K562 (cell line): ENCODE results near the gene FKBP2. TPM values are rescaled to one million over a fixed set of nuclear protein-coding genes. Genes with fewer than 3 reads are reported as not detected.

Experiments used
- ARID2 ChIP-seq: fragments of 450-650 bp; IDR thresholded peaks from 2 replicates; pipeline ENCODE4 v1.6.1; 2017; ENCODE audit warnings: antibody characterized with exemption, mild to moderate bottlenecking
- ASH1L ChIP-seq: fragments of 450-650 bp; IDR thresholded peaks from 2 replicates; pipeline ENCODE4 v1.6.1; 2018; ENCODE audit warnings: borderline replicate concordance, mild to moderate bottlenecking, low read depth; ENCODE audit not compliant: partially characterized antibody
- ATF7 ChIP-seq: fragments of 450-650 bp; IDR thresholded peaks from 2 replicates; pipeline ENCODE4 v1.7.1; 2014; ENCODE audit warnings: mild to moderate bottlenecking, moderate library complexity
- CC2D1A ChIP-seq: fragments of 450-650 bp; IDR thresholded peaks from 2 replicates; pipeline ENCODE4 v1.6.1; 2017; ENCODE audit warnings: mild to moderate bottlenecking
- CHCHD3 ChIP-seq: fragments of 250-450 bp; sonication (Bioruptor Pico); IDR thresholded peaks from 2 replicates; pipeline ENCODE4 v2.1.2; 2022; ENCODE audit warnings: mild to moderate bottlenecking
- E2F5 ChIP-seq: sonication (generic); formaldehyde crosslinking; IDR thresholded peaks from 2 replicates; pipeline ENCODE4 v1.8.0; 2022; ENCODE audit warnings: mild to moderate bottlenecking, missing genetic modification reagents
- EP400 ChIP-seq: fragments of 450-650 bp; IDR thresholded peaks from 2 replicates; pipeline ENCODE4 v1.6.1; 2017; ENCODE audit warnings: antibody characterized with exemption, mild to moderate bottlenecking, moderate library complexity
- GTF2E2 ChIP-seq: fragments of 200-800 bp; sonication (Bioruptor generic); IDR thresholded peaks from 2 replicates; pipeline ENCODE4 v1.6.1; 2016; ENCODE audit warnings: missing genetic modification characterization, missing compliant biosample characterization
- HNRNPK ChIP-seq: fragments of 200-400 bp; formaldehyde crosslinking; IDR thresholded peaks from one replicate; pipeline ENCODE4 v1.6.1; 2018; ENCODE audit warnings: mild to moderate bottlenecking, low read depth, low read length; ENCODE audit not compliant: poor library complexity, severe bottlenecking
- PCBP1 ChIP-seq: fragments of 200-400 bp; formaldehyde crosslinking; IDR thresholded peaks from 2 replicates; pipeline ENCODE4 v1.6.1; 2018; ENCODE audit warnings: mild to moderate bottlenecking, low read depth, low read length; ENCODE audit not compliant: poor library complexity, severe bottlenecking
- PTBP1 ChIP-seq: fragments of 200-400 bp; formaldehyde crosslinking; IDR thresholded peaks from 2 replicates; pipeline ENCODE4 v1.6.1; 2017; ENCODE audit warnings: low read depth, low read length
- TAL1 ChIP-seq: fragments of 450-650 bp; IDR thresholded peaks from 2 replicates; pipeline ENCODE4 v1.6.1; 2016; ENCODE audit warnings: mild to moderate bottlenecking
- TCFL5 ChIP-seq: fragments of 250-450 bp; sonication (Bioruptor Pico); conservative IDR thresholded peaks from 2 replicates; pipeline ENCODE4 v1.6.1; 2021; ENCODE audit warnings: mild to moderate bottlenecking, moderate library complexity, matching md5 sums
- TEAD1 ChIP-seq, 2 experiments: fragments of 450-650 bp in 1 of 2; sonication (generic) in 1 of 2; formaldehyde crosslinking; IDR thresholded peaks; 2 replicates each; pipeline versions ENCODE4 v1.4.0 to v1.8.0; 2020 to 2022; ENCODE audit warnings: mild to moderate bottlenecking in 2 of 2, missing genetic modification reagents in 1 of 2
- ZBTB33 ChIP-seq: sonication (generic); formaldehyde crosslinking; IDR thresholded peaks from 2 replicates; pipeline ENCODE4 v1.8.1; 2023; ENCODE audit warnings: mild to moderate bottlenecking, missing genetic modification reagents
- ZC3H4 ChIP-seq: sonication (generic); formaldehyde crosslinking; IDR thresholded peaks from 2 replicates; pipeline ENCODE4 v1.9.0; 2021; ENCODE audit warnings: missing genetic modification reagents, borderline replicate concordance
- ZEB2 ChIP-seq: fragments of 450-650 bp; IDR thresholded peaks from 2 replicates; pipeline ENCODE4 v1.6.1; 2016
- ZNF253 ChIP-seq: fragments of 250-450 bp; sonication (Bioruptor Pico); conservative IDR thresholded peaks from 2 replicates; pipeline ENCODE4 v1.6.1; 2021; ENCODE audit warnings: mild to moderate bottlenecking
- ZNF311 ChIP-seq: fragments of 250-450 bp; sonication (Bioruptor Pico); IDR thresholded peaks from 2 replicates; pipeline ENCODE4 v1.4.0; 2020; ENCODE audit warnings: mild to moderate bottlenecking, moderate library complexity
- ZNF584 ChIP-seq: fragments of 200-800 bp; sonication (Bioruptor generic); IDR thresholded peaks from 2 replicates; pipeline ENCODE4 v1.6.1; 2016; ENCODE audit warnings: low read depth, mild to moderate bottlenecking, missing genetic modification characterization, missing compliant biosample characterization
- ZNF695 ChIP-seq: fragments of 450-650 bp; formaldehyde crosslinking; IDR thresholded peaks from 2 replicates; pipeline ENCODE4 v1.4.0; 2020; ENCODE audit warnings: mild to moderate bottlenecking, moderate library complexity
- polyA plus RNA-seq, 8 experiments: library from polyadenylated mRNA; depleted of rRNA in 4 of 8; stranded (reverse) in 5 of 8; unstranded in 3 of 8; fragments of >200 nt; fragmentation: Nextera tagmentation in 2 of 8; fragmentation: Illumina TruSeq in 1 of 8; extraction: Ambion mirVana in 2 of 8; extraction: Trizol in 1 of 8; gene quantifications; 2 replicates each; pipeline versions ENCODE4 v1.2.1 to v1.2.3, GENCODE V29; 2011 to 2014; ENCODE audit warnings: inconsistent platforms in 1 of 8, missing spikeins in 1 of 8
- total RNA-seq, 7 experiments: library from RNA; depleted of rRNA in 6 of 7; stranded (reverse); fragments of >200 nt in 6 of 7; fragmentation: Illumina TruSeq in 2 of 7; extraction: Trizol in 2 of 7; gene quantifications; 2 replicates each; pipeline versions ENCODE4 v1.2.1 to v1.2.3, GENCODE V29; 2011 to 2021; ENCODE audit warnings: low replicate concordance in 1 of 7
- TF ChIP-seq, protein P1 (sequence below): fragments of 250-450 bp; sonication (Bioruptor Pico); IDR thresholded peaks from 2 replicates; pipeline ENCODE4 v1.4.0; 2020; ENCODE audit warnings: borderline replicate concordance
- TF ChIP-seq, protein P2 (sequence below): sonication (generic); formaldehyde crosslinking; IDR thresholded peaks from 2 replicates; pipeline ENCODE4 v1.8.1; 2022; ENCODE audit warnings: missing genetic modification reagents

FKBP2 gene
- total and polyA plus RNA-seq, 9 of the 15 experiments (the other 6 are each of a cell fraction or from before 2014, with no cell fraction given) = 3.5 to 151 (median 58.1) TPM

GRCh38 chr11:64240435-64241240 is at the start of gene FKBP2 (continued):
- no peak for TF ChIP-seq ASH1L
- 0 out of 2 replicates have a peak, but pooled peaks have one; percentile 12 for TF ChIP-seq CHCHD3 (CRISPR knock-in tag)
- no peak for TF ChIP-seq ZNF311 (CRISPR knock-in tag)
- no peak for TF ChIP-seq E2F5
- TF ChIP-seq ZNF695 (CRISPR knock-in tag) = no peak
- TF ChIP-seq CC2D1A = no peak
- TF ChIP-seq, protein P1, sequence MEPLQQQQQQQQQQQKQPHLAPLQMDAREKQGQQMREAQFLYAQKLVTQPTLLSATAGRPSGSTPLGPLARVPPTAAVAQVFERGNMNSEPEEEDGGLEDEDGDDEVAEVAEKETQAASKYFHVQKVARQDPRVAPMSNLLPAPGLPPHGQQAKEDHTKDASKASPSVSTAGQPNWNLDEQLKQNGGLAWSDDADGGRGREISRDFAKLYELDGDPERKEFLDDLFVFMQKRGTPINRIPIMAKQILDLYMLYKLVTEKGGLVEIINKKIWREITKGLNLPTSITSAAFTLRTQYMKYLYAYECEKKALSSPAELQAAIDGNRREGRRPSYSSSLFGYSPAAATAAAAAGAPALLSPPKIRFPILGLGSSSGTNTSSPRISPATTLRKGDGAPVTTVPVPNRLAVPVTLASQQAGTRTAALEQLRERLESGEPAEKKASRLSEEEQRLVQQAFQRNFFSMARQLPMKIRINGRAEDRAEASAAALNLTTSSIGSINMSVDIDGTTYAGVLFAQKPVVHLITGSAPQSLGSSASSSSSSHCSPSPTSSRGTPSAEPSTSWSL (CRISPR knock-in tag) = no peak
- TF ChIP-seq ARID2 = no peak
- TF ChIP-seq TCFL5 = no peak
- TF ChIP-seq PCBP1 = no peak
- TF ChIP-seq TEAD1 (CRISPR knock-in tag; IDR thresholded peaks at IDR 0.05) = no peak; a peak in 1 of 4 replicates
- peak; percentile 32; the same call in 1 of the 2 replicates for TF ChIP-seq ZBTB33 (CRISPR knock-in tag)
- TF ChIP-seq ZEB2 = peak; percentile 91
- peak; percentile 93 for TF ChIP-seq ZC3H4 (CRISPR knock-in tag)
- TF ChIP-seq HNRNPK = no peak
- peak; percentile 77 for TF ChIP-seq GTF2E2 (tag)
- no peak for TF ChIP-seq ZNF253
- 0 out of 2 replicates have a peak, but pooled peaks have one; percentile 51 for TF ChIP-seq ZNF584 (CRISPR knock-in tag)
- TF ChIP-seq, protein P2, sequence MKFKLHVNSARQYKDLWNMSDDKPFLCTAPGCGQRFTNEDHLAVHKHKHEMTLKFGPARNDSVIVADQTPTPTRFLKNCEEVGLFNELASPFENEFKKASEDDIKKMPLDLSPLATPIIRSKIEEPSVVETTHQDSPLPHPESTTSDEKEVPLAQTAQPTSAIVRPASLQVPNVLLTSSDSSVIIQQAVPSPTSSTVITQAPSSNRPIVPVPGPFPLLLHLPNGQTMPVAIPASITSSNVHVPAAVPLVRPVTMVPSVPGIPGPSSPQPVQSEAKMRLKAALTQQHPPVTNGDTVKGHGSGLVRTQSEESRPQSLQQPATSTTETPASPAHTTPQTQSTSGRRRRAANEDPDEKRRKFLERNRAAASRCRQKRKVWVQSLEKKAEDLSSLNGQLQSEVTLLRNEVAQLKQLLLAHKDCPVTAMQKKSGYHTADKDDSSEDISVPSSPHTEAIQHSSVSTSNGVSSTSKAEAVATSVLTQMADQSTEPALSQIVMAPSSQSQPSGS (CRISPR knock-in tag) = no peak
- TF ChIP-seq TAL1 = no peak
- 0 out of 2 replicates have a peak, but pooled peaks have one; percentile 42 for TF ChIP-seq PTBP1
- TF ChIP-seq EP400 = peak; percentile 84
- peak; percentile 73 for TF ChIP-seq ATF7
